Neural cell (in vitro differentiated cells): ENCODE results near the gene NEK4. TPM values are rescaled to one million over a fixed set of nuclear protein-coding genes. Genes with fewer than 3 reads are reported as not detected.

Source experiments
- H2AFZ ChIP-seq: fragments of 200-600, 300-800 bp; sonication (generic), shearing (Covaris generic); 2 replicates; pipeline ENCODE4 v1.6.0; 2014; ENCODE audit warnings: low read depth, mild to moderate bottlenecking, antibody characterized with exemption, low read length, moderate library complexity
- H3F3A ChIP-seq: fragments of 200-600 bp; shearing (Covaris generic); 2 replicates; pipeline ENCODE4 v1.6.1; 2016; ENCODE audit warnings: mild to moderate bottlenecking, moderate library complexity, mixed read lengths, antibody characterized with exemption, low read length; ENCODE audit not compliant: insufficient read depth, poor library complexity, severe bottlenecking
- H3K27ac ChIP-seq: fragments of 200-600, 300-800 bp; sonication (generic), shearing (Covaris generic); 2 replicates; pipeline ENCODE4 v1.5.1; 2014; ENCODE audit warnings: mild to moderate bottlenecking, low read length, moderate library complexity
- H3K27me3 ChIP-seq: fragments of 300-800, 200-600 bp; sonication (generic), shearing (Covaris generic); 2 replicates; pipeline ENCODE4 v1.6.0; 2014; ENCODE audit warnings: mild to moderate bottlenecking, low read depth, low read length, moderate library complexity; ENCODE audit not compliant: insufficient read depth
- H3K36me3 ChIP-seq: fragments of 300-800, 200-600 bp; sonication (generic), shearing (Covaris generic); 2 replicates; pipeline ENCODE4 v1.5.1; 2014; ENCODE audit warnings: mild to moderate bottlenecking, antibody characterized with exemption, low read length, moderate library complexity; ENCODE audit not compliant: insufficient read depth
- H3K4me2 ChIP-seq: fragments of 300-800, 200-600 bp; sonication (generic), shearing (Covaris generic); 2 replicates; pipeline ENCODE4 v1.6.0; 2014; ENCODE audit warnings: mild to moderate bottlenecking, low read length
- H3K4me3 ChIP-seq: fragments of 300-800, 200-600 bp; sonication (generic), shearing (Covaris generic); 2 replicates; pipeline ENCODE4 v1.5.1; 2014; ENCODE audit warnings: mild to moderate bottlenecking, low read length, moderate library complexity
- H3K79me2 ChIP-seq: fragments of 200-600 bp; shearing (Covaris generic); replicated peaks from 2 replicates; pipeline ENCODE4 v1.6.0; 2014; ENCODE audit warnings: mild to moderate bottlenecking, low read length, moderate library complexity; ENCODE audit not compliant: insufficient read depth
- H3K9ac ChIP-seq: fragments of 300-800, 200-600 bp; sonication (generic), shearing (Covaris generic); 2 replicates; pipeline ENCODE4 v1.6.1; 2016; ENCODE audit warnings: mild to moderate bottlenecking, low read length, mixed read lengths
- H3K9me2 ChIP-seq: fragments of 200-600 bp; shearing (Covaris generic); 2 replicates; pipeline ENCODE4 v1.6.1; 2016; ENCODE audit warnings: mild to moderate bottlenecking, low read length, mixed read lengths; ENCODE audit not compliant: insufficient read depth
- H3K9me3 ChIP-seq: fragments of 200-600, 300-800 bp; sonication (generic), shearing (Covaris generic); 2 replicates; pipeline ENCODE4 v1.6.1; 2016; ENCODE audit warnings: mild to moderate bottlenecking, mixed run types, low read length, moderate library complexity, mixed read lengths
- H4K20me1 ChIP-seq: fragments of 200-600 bp; shearing (Covaris generic); 2 replicates; pipeline ENCODE4 v1.6.1; 2016; ENCODE audit warnings: mild to moderate bottlenecking, mixed run types; ENCODE audit not compliant: insufficient read depth
- CTCF ChIP-seq: fragments of 450-650 bp; IDR thresholded peaks from 2 replicates; pipeline ENCODE4 v1.5.1; 2014; ENCODE audit warnings: antibody characterized with exemption, mild to moderate bottlenecking, moderate library complexity; ENCODE audit not compliant: poor library complexity, severe bottlenecking
- EP300 ChIP-seq: fragments of 450-650 bp; conservative IDR thresholded peaks from 2 replicates; pipeline ENCODE4 v1.6.1; 2014; ENCODE audit warnings: antibody characterized with exemption, mild to moderate bottlenecking, moderate library complexity; ENCODE audit not compliant: poor library complexity, severe bottlenecking
- EZH2 ChIP-seq: fragments of 200-600, 300-800 bp; shearing (Covaris generic), sonication (generic); IDR thresholded peaks from 2 replicates; pipeline ENCODE4 v1.6.1; 2014; ENCODE audit warnings: antibody characterized with exemption, low read length, borderline replicate concordance, mild to moderate bottlenecking; ENCODE audit not compliant: insufficient read depth, poor library complexity, severe bottlenecking
- MXI1 ChIP-seq: fragments of 450-650 bp; conservative IDR thresholded peaks from 2 replicates; pipeline ENCODE4 v1.6.1; 2014; ENCODE audit warnings: antibody characterized with exemption, mild to moderate bottlenecking; ENCODE audit not compliant: poor library complexity, severe bottlenecking
- POLR2AphosphoS5 ChIP-seq: IDR thresholded peaks from 2 replicates; pipeline ENCODE4 v1.6.1; 2012
- RAD21 ChIP-seq: fragments of 450-650 bp; conservative IDR thresholded peaks from 2 replicates; pipeline ENCODE4 v1.6.1; 2014; ENCODE audit warnings: antibody characterized with exemption, mild to moderate bottlenecking, moderate library complexity
- REST ChIP-seq: IDR thresholded peaks from 2 replicates; pipeline ENCODE4 v1.6.1; 2012; ENCODE audit warnings: borderline replicate concordance
- SMC3 ChIP-seq: fragments of 450-650 bp; conservative IDR thresholded peaks from 2 replicates; pipeline ENCODE4 v1.6.1; 2014; ENCODE audit warnings: antibody characterized with exemption, mild to moderate bottlenecking, moderate library complexity; ENCODE audit not compliant: poor library complexity
- TAF1 ChIP-seq: IDR thresholded peaks from 2 replicates; pipeline ENCODE4 v1.6.1; 2012; ENCODE audit warnings: low read depth
- polyA plus RNA-seq: library from polyadenylated mRNA; depleted of rRNA; stranded (reverse); fragments of >200 nt; gene quantifications from 2 replicates; pipeline ENCODE4 v1.2.3, GENCODE V29; 2014

NEK4 gene
- polyA plus RNA-seq, 1 donor from 2014 or later = 45.6 TPM

GRCh38 chr3:52816199-52816598 is 45.5 kb upstream of the NEK4 start:
- H3K4me2 ChIP-seq = no peak overlapping the region
- H4K20me1 ChIP-seq = no peaks in the 10 kb centered on the region
- H3K9me2 ChIP-seq = no peaks in the 10 kb centered on the region
- H3K27ac ChIP-seq = no peak overlapping the region
- no peak overlapping the region for H3K4me3 ChIP-seq
- H3K9me3 ChIP-seq = no peaks in the 10 kb centered on the region
- H3K27me3 ChIP-seq = no peaks in the 10 kb centered on the region
- no peak overlapping the region for H2AFZ ChIP-seq
- H3F3A ChIP-seq = no peaks in the 10 kb centered on the region
- TF ChIP-seq POLR2AphosphoS5 (no peak), RAD21 (no peak), EP300 (no peak), SMC3 (no peak), REST (no peak), TAF1 (no peak), MXI1 (no peak), EZH2 (no peak), CTCF (no peak)
- no peaks in the 10 kb centered on the region for H3K36me3 ChIP-seq
- H3K79me2 ChIP-seq = no peaks in the 10 kb centered on the region
- no peak overlapping the region for H3K9ac ChIP-seq

GRCh38 chr3:52813810-52814209 is 43.1 kb upstream of the NEK4 start:
- Histone ChIP-seq H3K36me3 (no peaks in the 10 kb centered on the region), H3K9me2 (no peaks in the 10 kb centered on the region), H4K20me1 (no peaks in the 10 kb centered on the region), H3K4me3 (no peak overlapping the region), H3K79me2 (no peaks in the 10 kb centered on the region), H3F3A (no peaks in the 10 kb centered on the region), H3K4me2 (no peak overlapping the region), H2AFZ (no peak overlapping the region), H3K9ac (no peak overlapping the region), H3K9me3 (no peaks in the 10 kb centered on the region), H3K27ac (no peak overlapping the region), H3K27me3 (no peaks in the 10 kb centered on the region)
- TF ChIP-seq SMC3 = no peak
- TF ChIP-seq RAD21 = no peak
- no peak for TF ChIP-seq EP300
- TF ChIP-seq REST = no peak
- TF ChIP-seq CTCF = no peak
- TF ChIP-seq TAF1 = no peak
